HUDEP-2 (cell line): ENCODE results near the gene SPACDR.

Experiments used
- DNase-seq, 76 experiments: peaks; one replicate each; lab custom pipeline; 2025; ENCODE audit not compliant: unreplicated experiment in 76 of 76; lab: John Stamatoyannopoulos, UW

The SPACDR gene

GRCh38 chr7:100486111-100486636 is 22.1 kb upstream of the SPACDR start:
- DNase-seq = no peak

- no peak for DNase-seq
Measured at GRCh38 chr7:100485471-100485876, 21.4 kb upstream of the SPACDR start.

GRCh38 chr7:100484673-100485045 is 20.6 kb upstream of the SPACDR start:
- DNase-seq = no peak

GRCh38 chr7:100483722-100484672 is 19.9 kb upstream of the SPACDR start, which contains the start of gene NYAP1:
TSS of gene NYAP1 (plus strand) at chr7:100483927. CDS start at chr7:100485312, 1,385 bp downstream.
- peak in 25 of 76 experiments; percentile 14 to 66 (median 44) for DNase-seq

GRCh38 chr7:100483090-100483721 is 19.1 kb upstream of the SPACDR start:
- peak in 64 of 76 experiments; percentile 10 to 82 (median 61) for DNase-seq

GRCh38 chr7:100482728-100483089 is 18.6 kb upstream of the SPACDR start:
- no peak for DNase-seq

- DNase-seq = no peak
Measured at GRCh38 chr7:100481466-100481865, 17.4 kb upstream of the SPACDR start.

GRCh38 chr7:100478958-100479660 is 15.0 kb upstream of the SPACDR start, which contains the start of gene TSC22D4:
TSS of gene TSC22D4 (minus strand) at chr7:100479214. CDS start at chr7:100478038, 1,176 bp downstream.
- DNase-seq = peak; percentile 76 to 98 (median 94)

GRCh38 chr7:100477871-100478267 is 13.8 kb upstream of the SPACDR start:
- DNase-seq = no peak

- DNase-seq = peak in 34 of 76 experiments; percentile 4 to 54 (median 30)
Measured at GRCh38 chr7:100476903-100477870, 13.1 kb upstream of the SPACDR start.

- DNase-seq = no peak
Measured at GRCh38 chr7:100476101-100476780, 12.2 kb upstream of the SPACDR start.

GRCh38 chr7:100475549-100475948 is 11.5 kb upstream of the SPACDR start:
- peak in 57 of 76 experiments; percentile 13 to 84 (median 51) for DNase-seq

- DNase-seq = peak in 5 of 76 experiments; percentile 4 to 18 (median 8)
Measured at GRCh38 chr7:100472854-100473499, 8.9 kb upstream of the SPACDR start.

- DNase-seq = no peak
Measured at GRCh38 chr7:100472121-100472851, 8.2 kb upstream of the SPACDR start.

- DNase-seq = peak in 1 of 76 experiments; percentile 8
Measured at GRCh38 chr7:100471021-100471420, 7.0 kb upstream of the SPACDR start.

GRCh38 chr7:100469227-100470044 is 5.4 kb upstream of the SPACDR start:
- DNase-seq = peak in 65 of 76 experiments; percentile 12 to 86 (median 63)
